Measurements from ENCODE around the gene C4orf50. TPM values are rescaled to one million over a fixed set of nuclear protein-coding genes. Genes with fewer than 3 reads are reported as not detected.

C4orf50 gene
- total and polyA plus RNA-seq, 2 of the 8 experiments (the other 6 are each of a cell fraction or from before 2014, with no cell fraction given), result 0.08 to 0.22 TPM

DNA sequence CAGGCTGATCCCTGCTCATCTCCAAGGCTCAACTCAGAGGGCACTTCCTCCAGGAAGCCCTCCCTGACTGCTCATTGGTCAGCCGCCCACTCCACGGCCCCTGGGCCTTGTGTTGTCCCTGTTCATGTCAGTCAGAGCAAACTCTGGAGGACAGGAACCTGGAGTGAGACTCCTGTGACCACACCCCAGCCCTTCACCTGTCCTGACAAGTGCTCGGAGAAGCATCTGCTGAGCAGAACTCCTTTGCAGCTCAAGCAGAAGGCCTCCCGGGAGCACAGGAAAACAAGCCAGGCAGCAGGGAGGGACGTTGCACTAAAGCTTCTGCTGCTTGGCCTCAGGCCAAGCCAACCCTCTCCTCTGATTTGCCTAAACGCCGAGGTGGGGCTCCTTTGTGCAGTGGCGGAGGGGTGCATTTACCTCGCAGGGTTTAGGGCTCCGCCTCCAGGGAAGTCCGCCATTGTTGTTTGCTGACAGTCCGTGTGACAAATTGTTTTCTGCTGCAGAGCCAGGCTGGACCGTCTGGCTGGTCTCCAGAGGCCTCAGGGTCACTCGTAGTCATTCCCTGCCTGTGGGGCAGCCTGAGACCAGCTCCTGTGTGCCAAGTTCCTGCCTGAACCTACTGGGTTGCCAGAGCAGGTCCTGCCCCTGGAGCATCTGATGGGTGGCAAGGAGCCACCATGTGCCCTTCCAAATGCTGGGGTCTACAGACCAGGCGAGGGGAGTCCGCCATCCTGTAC is 61.8 kb downstream of the C4orf50 start (continued):
- 0 out of 2 replicates have a peak, but pooled peaks have one; percentile 34 for TF ChIP-seq GABPA (IDR thresholded peaks at IDR 0.05; ENCODE audit: borderline replicate concordance, insufficient read depth, low read length)
- TF ChIP-seq, protein P1, sequence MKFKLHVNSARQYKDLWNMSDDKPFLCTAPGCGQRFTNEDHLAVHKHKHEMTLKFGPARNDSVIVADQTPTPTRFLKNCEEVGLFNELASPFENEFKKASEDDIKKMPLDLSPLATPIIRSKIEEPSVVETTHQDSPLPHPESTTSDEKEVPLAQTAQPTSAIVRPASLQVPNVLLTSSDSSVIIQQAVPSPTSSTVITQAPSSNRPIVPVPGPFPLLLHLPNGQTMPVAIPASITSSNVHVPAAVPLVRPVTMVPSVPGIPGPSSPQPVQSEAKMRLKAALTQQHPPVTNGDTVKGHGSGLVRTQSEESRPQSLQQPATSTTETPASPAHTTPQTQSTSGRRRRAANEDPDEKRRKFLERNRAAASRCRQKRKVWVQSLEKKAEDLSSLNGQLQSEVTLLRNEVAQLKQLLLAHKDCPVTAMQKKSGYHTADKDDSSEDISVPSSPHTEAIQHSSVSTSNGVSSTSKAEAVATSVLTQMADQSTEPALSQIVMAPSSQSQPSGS (IDR thresholded peaks at IDR 0.05; ENCODE audit: low read length), result no peak

All from H1 (cell line).